ENCODE results near the gene ARHGEF10L. TPM values are rescaled to one million over a fixed set of nuclear protein-coding genes. Genes with fewer than 3 reads are reported as not detected.

The ARHGEF10L gene
- total RNA-seq, 1 donor, result 16.8 TPM

DNA sequence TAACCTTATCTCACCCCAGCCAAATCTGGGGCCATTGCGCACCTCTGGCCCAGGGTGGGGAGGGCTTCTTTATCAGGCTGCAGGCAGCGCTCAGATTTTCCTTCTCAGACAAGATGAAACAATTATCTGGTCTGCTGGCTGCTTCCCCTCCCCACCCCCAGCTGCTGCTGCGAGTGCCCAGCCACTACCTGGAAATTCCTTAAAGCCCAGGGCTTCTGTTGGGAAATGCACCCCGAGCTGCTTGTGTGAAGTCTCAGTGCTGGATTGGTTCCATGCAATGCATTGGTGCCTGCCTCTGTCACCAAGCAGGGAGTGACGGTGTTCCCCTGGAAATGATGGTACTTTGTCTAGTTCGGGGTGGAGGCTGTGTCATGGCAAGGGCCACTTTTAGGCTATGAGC is 197.1 kb downstream of the ARHGEF10L start:
- DNase-seq (ENCODE audit: low read depth), result no peak
- TF ChIP-seq CTCF (IDR thresholded peaks at IDR 0.05; ENCODE audit: insufficient read depth, low read depth, low read length), result no peak
- no peak overlapping the region for H3K4me3 ChIP-seq (ENCODE audit: low read depth, low read length)

GRCh38 chr1:17739050-17739449 is 199.6 kb downstream of the ARHGEF10L start:
- TF ChIP-seq CTCF (IDR thresholded peaks at IDR 0.05; ENCODE audit: insufficient read depth, low read depth, low read length), result no peak

GRCh38 chr1:17741052-17741451 is 201.6 kb downstream of the ARHGEF10L start:
- no peak for DNase-seq (ENCODE audit: low read depth)
- no peak for TF ChIP-seq CTCF (IDR thresholded peaks at IDR 0.05; ENCODE audit: insufficient read depth, low read depth, low read length)

More at GRCh38 chr1:17739050-17739449, 199.6 kb downstream of the ARHGEF10L start:
- DNase-seq (ENCODE audit: low read depth), result no peak
- H3K4me3 ChIP-seq (ENCODE audit: low read depth, low read length), result no peak overlapping the region

DNA sequence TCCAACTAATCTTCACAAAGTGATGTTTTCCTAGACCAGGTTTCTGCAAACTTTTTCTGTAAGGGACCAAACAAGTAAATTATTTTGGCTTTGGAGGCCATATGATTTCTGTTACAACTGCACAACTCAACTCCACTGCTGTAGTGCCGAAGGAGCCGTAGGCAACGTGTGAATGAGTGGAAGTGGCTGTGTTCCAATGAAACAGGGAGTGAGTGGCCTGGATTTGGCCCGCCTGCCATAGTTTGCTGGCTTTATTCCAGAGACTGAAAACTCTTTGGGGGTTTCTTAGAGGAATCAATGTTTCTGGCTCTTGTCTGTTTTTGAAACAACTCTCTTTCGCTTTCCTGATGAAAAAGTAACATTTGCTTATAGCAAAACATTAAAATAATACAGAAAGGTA is 203.1 kb downstream of the ARHGEF10L start:
- peak; percentile 2 for DNase-seq (ENCODE audit: low read depth)
- no peak overlapping the region for H3K4me3 ChIP-seq (ENCODE audit: low read depth, low read length)
- no peak for TF ChIP-seq CTCF (IDR thresholded peaks at IDR 0.05; ENCODE audit: insufficient read depth, low read depth, low read length)

More at GRCh38 chr1:17741052-17741451, 201.6 kb downstream of the ARHGEF10L start:
- H3K4me3 ChIP-seq (ENCODE audit: low read depth, low read length), result no peak overlapping the region

- no peak for TF ChIP-seq CTCF (IDR thresholded peaks at IDR 0.05; ENCODE audit: insufficient read depth, low read depth, low read length)
- H3K4me3 ChIP-seq (ENCODE audit: low read depth, low read length), result no peak overlapping the region
- no peak for DNase-seq (ENCODE audit: low read depth)
Observed at GRCh38 chr1:17743008-17743647, 203.6 kb downstream of the ARHGEF10L start.

DNA sequence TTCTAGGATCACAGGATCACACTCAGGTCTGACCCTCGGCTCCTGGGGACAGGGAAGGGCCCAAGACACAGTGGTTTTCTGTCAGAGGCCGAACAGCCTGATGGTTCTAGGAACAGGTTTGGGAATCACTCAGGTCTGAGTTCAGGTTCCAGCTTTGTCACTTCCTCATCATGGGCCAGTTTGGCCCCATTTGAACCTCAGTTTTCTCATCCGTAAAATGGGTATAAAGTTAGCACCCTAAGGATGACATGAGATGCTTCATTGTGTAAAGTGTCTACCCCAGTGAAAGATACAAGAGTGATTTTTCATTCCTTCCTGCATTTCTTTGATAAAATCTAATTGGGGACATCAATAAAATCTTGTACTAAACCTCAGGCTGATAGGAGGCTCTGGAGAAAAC is 204.4 kb downstream of the ARHGEF10L start:
- TF ChIP-seq CTCF (IDR thresholded peaks at IDR 0.05; ENCODE audit: insufficient read depth, low read depth, low read length), result no peak
- no peak for DNase-seq (ENCODE audit: low read depth)
- H3K4me3 ChIP-seq (ENCODE audit: low read depth, low read length), result no peak overlapping the region
